K562 (cell line): Measurements from ENCODE around the gene ZFAND3.

Experiments
- CBX3 ChIP-seq, 2 experiments: IDR thresholded peaks; 1 replicate in 1 of 2; 2 replicates in 1 of 2; pipeline ENCODE4 v1.6.1; 2012; ENCODE audit warnings: inconsistent platforms in 2 of 2, low read length in 2 of 2, borderline replicate concordance in 1 of 2, control low read depth in 1 of 2
- CHD1 ChIP-seq: fragments of 200-600 bp; sonication (generic); IDR thresholded peaks from one replicate; pipeline ENCODE4 v1.6.1; 2012; ENCODE audit warnings: mild to moderate bottlenecking, moderate library complexity, low read length, inconsistent platforms
- DIDO1 ChIP-seq: fragments of 450-650 bp; IDR thresholded peaks from 2 replicates; pipeline ENCODE4 v1.6.1; 2016; ENCODE audit warnings: low read depth, missing biosample characterization, missing genetic modification characterization
- EZH2 ChIP-seq: IDR thresholded peaks from 2 replicates; pipeline ENCODE4 v1.6.1; 2012; ENCODE audit warnings: low read depth, mild to moderate bottlenecking, inconsistent platforms, low read length, borderline replicate concordance
- FOXK1 ChIP-seq: sonication (generic); formaldehyde crosslinking; IDR thresholded peaks from 2 replicates; pipeline ENCODE4 v1.8.0; 2022; ENCODE audit warnings: missing genetic modification reagents, mild to moderate bottlenecking, borderline replicate concordance
- HNRNPH1 ChIP-seq: fragments of 200-400 bp; formaldehyde crosslinking; optimal IDR thresholded peaks from 2 replicates; pipeline ENCODE3; 2017; ENCODE audit warnings: low read depth, mild to moderate bottlenecking, low read length, moderate library complexity
- SIN3A ChIP-seq, 2 experiments: fragments of 150-350 bp in 1 of 2; IDR thresholded peaks; 2 replicates each; pipeline ENCODE4 v1.6.1; 2011 to 2016; ENCODE audit warnings: borderline replicate concordance in 2 of 2, low read depth in 2 of 2, low read length in 2 of 2, mild to moderate bottlenecking in 2 of 2, moderate library complexity in 2 of 2; ENCODE audit not compliant: control insufficient read depth in 1 of 2
- SMAD1 ChIP-seq: fragments of 150-350 bp; IDR thresholded peaks from 2 replicates; pipeline ENCODE4 v1.6.1; 2014; ENCODE audit warnings: low read length, low read depth; ENCODE audit not compliant: partially characterized antibody
- TEAD4 ChIP-seq, 2 experiments: sonication (generic) in 1 of 2; formaldehyde crosslinking in 1 of 2; IDR thresholded peaks; 2 replicates each; pipeline versions ENCODE4 v1.6.1 to v1.8.0; 2012 to 2022; ENCODE audit warnings: borderline replicate concordance in 1 of 2, inconsistent platforms in 1 of 2, low read length in 1 of 2, mild to moderate bottlenecking in 1 of 2, missing genetic modification reagents in 1 of 2
- ZBTB1 ChIP-seq: sonication (generic); formaldehyde crosslinking; IDR thresholded peaks from 2 replicates; pipeline ENCODE4 v1.8.1; 2023; ENCODE audit warnings: missing genetic modification reagents, low read depth, mild to moderate bottlenecking, borderline replicate concordance
- TF ChIP-seq, protein P1 (sequence below): sonication (generic); formaldehyde crosslinking; IDR thresholded peaks from 2 replicates; pipeline ENCODE4 v1.8.1; 2023; ENCODE audit warnings: mild to moderate bottlenecking, missing genetic modification reagents
- TF ChIP-seq, protein P2 (sequence below), 3 experiments: IDR thresholded peaks in 2 of 3; conservative IDR thresholded peaks in 1 of 3; 2 replicates each; pipeline ENCODE4 v1.5.1; 2011 to 2012; ENCODE audit warnings: low read length in 3 of 3, mild to moderate bottlenecking in 3 of 3, control low read depth in 2 of 3, improper control_type of control experiment in 1 of 3, inconsistent platforms in 1 of 3, low read depth in 1 of 3, mixed read lengths in 1 of 3, moderate library complexity in 1 of 3; ENCODE audit not compliant: insufficient read depth in 2 of 3
- TF ChIP-seq, protein P3 (sequence below): fragments of 450-650 bp; IDR thresholded peaks from 2 replicates; pipeline ENCODE4 v1.6.1; 2017; ENCODE audit warnings: antibody characterized with exemption, mild to moderate bottlenecking

DNA sequence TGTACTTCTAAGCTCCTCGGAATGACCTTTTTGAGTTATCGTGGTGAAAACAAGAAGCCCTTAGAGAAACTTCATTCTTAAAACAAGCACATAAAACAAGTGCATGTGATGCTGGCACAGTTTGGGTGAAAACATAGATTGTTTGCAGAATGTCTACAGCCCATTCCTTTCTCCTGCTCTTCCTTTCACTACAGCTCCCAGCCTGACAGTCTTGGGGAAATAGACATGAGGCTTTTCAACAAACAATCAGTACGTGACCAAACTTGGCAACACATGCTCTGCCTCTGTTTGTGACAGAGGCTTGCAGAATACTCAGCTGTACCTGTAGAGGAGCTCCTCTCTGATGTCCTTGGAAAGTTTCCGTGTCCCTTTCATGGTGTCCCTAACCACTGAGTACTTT, 321.6 kb downstream of the ZFAND3 start:
- TF ChIP-seq, protein P1, sequence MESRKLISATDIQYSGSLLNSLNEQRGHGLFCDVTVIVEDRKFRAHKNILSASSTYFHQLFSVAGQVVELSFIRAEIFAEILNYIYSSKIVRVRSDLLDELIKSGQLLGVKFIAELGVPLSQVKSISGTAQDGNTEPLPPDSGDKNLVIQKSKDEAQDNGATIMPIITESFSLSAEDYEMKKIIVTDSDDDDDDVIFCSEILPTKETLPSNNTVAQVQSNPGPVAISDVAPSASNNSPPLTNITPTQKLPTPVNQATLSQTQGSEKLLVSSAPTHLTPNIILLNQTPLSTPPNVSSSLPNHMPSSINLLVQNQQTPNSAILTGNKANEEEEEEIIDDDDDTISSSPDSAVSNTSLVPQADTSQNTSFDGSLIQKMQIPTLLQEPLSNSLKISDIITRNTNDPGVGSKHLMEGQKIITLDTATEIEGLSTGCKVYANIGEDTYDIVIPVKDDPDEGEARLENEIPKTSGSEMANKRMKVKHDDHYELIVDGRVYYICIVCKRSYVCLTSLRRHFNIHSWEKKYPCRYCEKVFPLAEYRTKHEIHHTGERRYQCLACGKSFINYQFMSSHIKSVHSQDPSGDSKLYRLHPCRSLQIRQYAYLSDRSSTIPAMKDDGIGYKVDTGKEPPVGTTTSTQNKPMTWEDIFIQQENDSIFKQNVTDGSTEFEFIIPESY (CRISPR knock-in tag) = no peak
- no peak for TF ChIP-seq DIDO1 (tag)
- TF ChIP-seq, protein P2, sequence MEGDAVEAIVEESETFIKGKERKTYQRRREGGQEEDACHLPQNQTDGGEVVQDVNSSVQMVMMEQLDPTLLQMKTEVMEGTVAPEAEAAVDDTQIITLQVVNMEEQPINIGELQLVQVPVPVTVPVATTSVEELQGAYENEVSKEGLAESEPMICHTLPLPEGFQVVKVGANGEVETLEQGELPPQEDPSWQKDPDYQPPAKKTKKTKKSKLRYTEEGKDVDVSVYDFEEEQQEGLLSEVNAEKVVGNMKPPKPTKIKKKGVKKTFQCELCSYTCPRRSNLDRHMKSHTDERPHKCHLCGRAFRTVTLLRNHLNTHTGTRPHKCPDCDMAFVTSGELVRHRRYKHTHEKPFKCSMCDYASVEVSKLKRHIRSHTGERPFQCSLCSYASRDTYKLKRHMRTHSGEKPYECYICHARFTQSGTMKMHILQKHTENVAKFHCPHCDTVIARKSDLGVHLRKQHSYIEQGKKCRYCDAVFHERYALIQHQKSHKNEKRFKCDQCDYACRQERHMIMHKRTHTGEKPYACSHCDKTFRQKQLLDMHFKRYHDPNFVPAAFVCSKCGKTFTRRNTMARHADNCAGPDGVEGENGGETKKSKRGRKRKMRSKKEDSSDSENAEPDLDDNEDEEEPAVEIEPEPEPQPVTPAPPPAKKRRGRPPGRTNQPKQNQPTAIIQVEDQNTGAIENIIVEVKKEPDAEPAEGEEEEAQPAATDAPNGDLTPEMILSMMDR (IDR thresholded peaks at IDR 0.05 in 2 of 3, conservative IDR thresholded peaks at IDR 0.05 in 1 of 3; ENCODE audit: insufficient read depth in 2 of 3, low read depth in 1 of 3, low read length in 3 of 3) = no peak
- TF ChIP-seq CHD1 = no peak
- no peak for TF ChIP-seq HNRNPH1
- no peak for TF ChIP-seq TEAD4 (IDR thresholded peaks at IDR 0.05; ENCODE audit: low read length)
- TF ChIP-seq TEAD4 (CRISPR knock-in tag; IDR thresholded peaks at IDR 0.05; ENCODE audit: borderline replicate concordance) = no peak
- TF ChIP-seq SIN3A (IDR thresholded peaks at IDR 0.05; ENCODE audit: borderline replicate concordance in 2 of 2, control insufficient read depth in 1 of 2, low read depth in 2 of 2, low read length in 2 of 2) = no peak
- no peak for TF ChIP-seq CBX3 (IDR thresholded peaks at IDR 0.05; ENCODE audit: borderline replicate concordance in 1 of 2, low read length in 2 of 2)
- no peak for TF ChIP-seq EZH2
- no peak for TF ChIP-seq FOXK1 (CRISPR knock-in tag)
- TF ChIP-seq ZBTB1 (CRISPR knock-in tag) = no peak
- TF ChIP-seq, protein P3, sequence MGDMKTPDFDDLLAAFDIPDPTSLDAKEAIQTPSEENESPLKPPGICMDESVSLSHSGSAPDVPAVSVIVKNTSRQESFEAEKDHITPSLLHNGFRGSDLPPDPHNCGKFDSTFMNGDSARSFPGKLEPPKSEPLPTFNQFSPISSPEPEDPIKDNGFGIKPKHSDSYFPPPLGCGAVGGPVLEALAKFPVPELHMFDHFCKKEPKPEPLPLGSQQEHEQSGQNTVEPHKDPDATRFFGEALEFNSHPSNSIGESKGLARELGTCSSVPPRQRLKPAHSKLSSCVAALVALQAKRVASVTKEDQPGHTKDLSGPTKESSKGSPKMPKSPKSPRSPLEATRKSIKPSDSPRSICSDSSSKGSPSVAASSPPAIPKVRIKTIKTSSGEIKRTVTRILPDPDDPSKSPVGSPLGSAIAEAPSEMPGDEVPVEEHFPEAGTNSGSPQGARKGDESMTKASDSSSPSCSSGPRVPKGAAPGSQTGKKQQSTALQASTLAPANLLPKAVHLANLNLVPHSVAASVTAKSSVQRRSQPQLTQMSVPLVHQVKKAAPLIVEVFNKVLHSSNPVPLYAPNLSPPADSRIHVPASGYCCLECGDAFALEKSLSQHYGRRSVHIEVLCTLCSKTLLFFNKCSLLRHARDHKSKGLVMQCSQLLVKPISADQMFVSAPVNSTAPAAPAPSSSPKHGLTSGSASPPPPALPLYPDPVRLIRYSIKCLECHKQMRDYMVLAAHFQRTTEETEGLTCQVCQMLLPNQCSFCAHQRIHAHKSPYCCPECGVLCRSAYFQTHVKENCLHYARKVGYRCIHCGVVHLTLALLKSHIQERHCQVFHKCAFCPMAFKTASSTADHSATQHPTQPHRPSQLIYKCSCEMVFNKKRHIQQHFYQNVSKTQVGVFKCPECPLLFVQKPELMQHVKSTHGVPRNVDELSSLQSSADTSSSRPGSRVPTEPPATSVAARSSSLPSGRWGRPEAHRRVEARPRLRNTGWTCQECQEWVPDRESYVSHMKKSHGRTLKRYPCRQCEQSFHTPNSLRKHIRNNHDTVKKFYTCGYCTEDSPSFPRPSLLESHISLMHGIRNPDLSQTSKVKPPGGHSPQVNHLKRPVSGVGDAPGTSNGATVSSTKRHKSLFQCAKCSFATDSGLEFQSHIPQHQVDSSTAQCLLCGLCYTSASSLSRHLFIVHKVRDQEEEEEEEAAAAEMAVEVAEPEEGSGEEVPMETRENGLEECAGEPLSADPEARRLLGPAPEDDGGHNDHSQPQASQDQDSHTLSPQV = no peak
- no peak for TF ChIP-seq SMAD1
